Ishikawa (cell line): ENCODE measurements around the gene LIN28B.

ENCODE experiments used
- CEBPB ChIP-seq: IDR thresholded peaks from 2 replicates; pipeline ENCODE4 v1.6.1; 2012
- CREB1 ChIP-seq: IDR thresholded peaks from 2 replicates; pipeline ENCODE4 v1.6.1; 2012; ENCODE audit warnings: low read depth
- EGR1 ChIP-seq: IDR thresholded peaks from 2 replicates; pipeline ENCODE4 v1.6.1; 2012
- EP300 ChIP-seq: IDR thresholded peaks from 2 replicates; pipeline ENCODE4 v1.6.1; 2012; ENCODE audit warnings: borderline replicate concordance
- FOXM1 ChIP-seq: IDR thresholded peaks from 2 replicates; pipeline ENCODE4 v1.6.1; 2012; ENCODE audit warnings: low read depth, borderline replicate concordance
- MAX ChIP-seq: IDR thresholded peaks from 2 replicates; pipeline ENCODE4 v1.6.1; 2012
- NFIC ChIP-seq: IDR thresholded peaks from 2 replicates; pipeline ENCODE4 v1.6.1; 2012
- RAD21 ChIP-seq: IDR thresholded peaks from 2 replicates; pipeline ENCODE4 v1.6.1; 2012; ENCODE audit warnings: low read depth
- REST ChIP-seq: IDR thresholded peaks from 2 replicates; pipeline ENCODE4 v1.6.1; 2012; ENCODE audit warnings: low read depth, mild to moderate bottlenecking
- TAF1 ChIP-seq: IDR thresholded peaks from 2 replicates; pipeline ENCODE4 v1.6.1; 2012; ENCODE audit warnings: low read depth, mild to moderate bottlenecking
- TCF12 ChIP-seq: IDR thresholded peaks from 2 replicates; pipeline ENCODE4 v1.6.1; 2012; ENCODE audit warnings: low read depth
- TEAD4 ChIP-seq: IDR thresholded peaks from 2 replicates; pipeline ENCODE4 v1.6.1; 2012
- YY1 ChIP-seq: IDR thresholded peaks from 2 replicates; pipeline ENCODE4 v1.6.1; 2012; ENCODE audit warnings: low read depth
- ZBTB7A ChIP-seq: IDR thresholded peaks from 2 replicates; pipeline ENCODE4 v1.6.1; 2012; ENCODE audit warnings: low read depth
- TF ChIP-seq, protein P1 (sequence below): IDR thresholded peaks from 2 replicates; pipeline ENCODE4 v1.6.1; 2012

LIN28B gene

GRCh38 chr6:104940893-104941728 lies 15.8 kb upstream of the LIN28B start:
- no peak for TF ChIP-seq NFIC
- TF ChIP-seq TEAD4: no peak
- TF ChIP-seq FOXM1: no peak
- TF ChIP-seq YY1: no peak
- no peak for TF ChIP-seq ZBTB7A
- TF ChIP-seq EGR1: no peak

DNA sequence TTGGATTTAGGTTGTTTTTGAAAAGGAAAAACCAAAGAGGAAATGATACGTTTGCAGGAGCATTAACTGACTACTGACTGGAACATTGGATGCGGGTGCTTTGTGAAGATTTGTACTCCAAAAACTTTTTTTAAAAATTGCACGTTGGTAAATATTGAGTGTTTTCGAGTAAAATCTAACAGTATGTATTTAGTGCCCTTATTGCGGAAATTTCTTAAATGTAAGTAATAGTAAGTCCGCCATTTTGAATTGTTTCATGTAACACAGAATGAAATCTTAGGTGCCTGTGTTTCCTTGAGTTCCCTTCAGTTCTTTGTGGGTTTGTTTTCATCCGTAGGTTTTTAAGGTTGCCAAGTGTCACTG lies 15.2 kb upstream of the LIN28B start:
- no peak for TF ChIP-seq FOXM1
- TF ChIP-seq EP300: no peak
- TF ChIP-seq RAD21: no peak
- no peak for TF ChIP-seq MAX
- TF ChIP-seq NFIC: no peak
- no peak for TF ChIP-seq ZBTB7A
- no peak for TF ChIP-seq REST
- TF ChIP-seq CREB1: no peak
- no peak for TF ChIP-seq EGR1
- no peak for TF ChIP-seq TEAD4
- no peak for TF ChIP-seq TAF1
- no peak for TF ChIP-seq TCF12
- no peak for TF ChIP-seq YY1
- TF ChIP-seq CEBPB: no peak
- TF ChIP-seq, protein P1, sequence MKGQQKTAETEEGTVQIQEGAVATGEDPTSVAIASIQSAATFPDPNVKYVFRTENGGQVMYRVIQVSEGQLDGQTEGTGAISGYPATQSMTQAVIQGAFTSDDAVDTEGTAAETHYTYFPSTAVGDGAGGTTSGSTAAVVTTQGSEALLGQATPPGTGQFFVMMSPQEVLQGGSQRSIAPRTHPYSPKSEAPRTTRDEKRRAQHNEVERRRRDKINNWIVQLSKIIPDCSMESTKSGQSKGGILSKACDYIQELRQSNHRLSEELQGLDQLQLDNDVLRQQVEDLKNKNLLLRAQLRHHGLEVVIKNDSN: no peak

- TF ChIP-seq TCF12: no peak
- no peak for TF ChIP-seq MAX
- peak; percentile 92 for TF ChIP-seq REST
- TF ChIP-seq NFIC: no peak
- TF ChIP-seq TAF1: no peak
- no peak for TF ChIP-seq EGR1
- TF ChIP-seq EP300: no peak
- no peak for TF ChIP-seq RAD21
- peak; percentile 89 for TF ChIP-seq YY1
Measured at GRCh38 chr6:104943781-104944180, 13.1 kb upstream of the LIN28B start.

GRCh38 chr6:104949206-104949605 lies 7.7 kb upstream of the LIN28B start:
- TF ChIP-seq, protein P1: no peak
- no peak for TF ChIP-seq TAF1

- no peak for TF ChIP-seq NFIC
- TF ChIP-seq TEAD4: no peak
- TF ChIP-seq, protein P1: no peak
- TF ChIP-seq MAX: no peak
- no peak for TF ChIP-seq REST
Measured at GRCh38 chr6:104951677-104952076, 5.2 kb upstream of the LIN28B start.
